CD4-positive, alpha-beta T cell treated with Interleukin-15 for 4 hours (primary cell): ENCODE measurements around the gene ACAP2.
"Not testable (repeated sequence)": the region's sequence is repeated elsewhere in the genome, so short reads cannot be mapped to it uniquely, and the experiment has no call there.

Experiments used
- DNase-seq: peaks from one replicate; pipeline ENCODE4 v3.0.0-alpha.2; 2020; ENCODE audit warnings: low spot score

ACAP2 gene

GRCh38 chr3:195443391-195443989 is 670 bp upstream of the ACAP2 start:
- DNase-seq, result no peak

- peak; percentile 36 for DNase-seq
Observed at GRCh38 chr3:195441992-195442572, 738 bp downstream of the ACAP2 start.

- no peak for DNase-seq
Observed at GRCh38 chr3:195441476-195441991, 1.3 kb downstream of the ACAP2 start.

- DNase-seq, result no peak
Observed at GRCh38 chr3:195441051-195441450, 1.8 kb downstream of the ACAP2 start.

- DNase-seq, result no peak
Observed at GRCh38 chr3:195440379-195440778, 2.4 kb downstream of the ACAP2 start.

- DNase-seq, result no peak
Observed at GRCh38 chr3:195438371-195438770, 4.4 kb downstream of the ACAP2 start.

- no peak for DNase-seq
Observed at GRCh38 chr3:195425849-195426248, 17.0 kb downstream of the ACAP2 start.

- DNase-seq, result no peak
Observed at GRCh38 chr3:195423818-195424217, 19.0 kb downstream of the ACAP2 start.

GRCh38 chr3:195421400-195421799 is 21.4 kb downstream of the ACAP2 start:
- no peak for DNase-seq

- no peak for DNase-seq
Observed at GRCh38 chr3:195416795-195417194, 26.0 kb downstream of the ACAP2 start.

- DNase-seq, result no peak
Observed at GRCh38 chr3:195411836-195412235, 31.0 kb downstream of the ACAP2 start.

GRCh38 chr3:195410546-195410945 is 32.3 kb downstream of the ACAP2 start:
- DNase-seq, result no peak

GRCh38 chr3:195407531-195408409 is 35.0 kb downstream of the ACAP2 start:
- DNase-seq, result no peak

GRCh38 chr3:195405651-195406050 is 37.2 kb downstream of the ACAP2 start:
- DNase-seq, result no peak

- no peak for DNase-seq
Observed at GRCh38 chr3:195403841-195404408, 38.9 kb downstream of the ACAP2 start.

- no peak for DNase-seq
Observed at GRCh38 chr3:195403244-195403643, 39.6 kb downstream of the ACAP2 start.

GRCh38 chr3:195401943-195402342 is 40.9 kb downstream of the ACAP2 start:
- no peak for DNase-seq

GRCh38 chr3:195398460-195398859 is 44.4 kb downstream of the ACAP2 start:
- not testable (repeated sequence) for DNase-seq

- DNase-seq, result no peak
Observed at GRCh38 chr3:195397524-195397923, 45.3 kb downstream of the ACAP2 start.

- no peak for DNase-seq
Observed at GRCh38 chr3:195395208-195395816, 47.5 kb downstream of the ACAP2 start.

GRCh38 chr3:195394700-195395099 is 48.1 kb downstream of the ACAP2 start:
- no peak for DNase-seq

GRCh38 chr3:195394024-195394423 is 48.8 kb downstream of the ACAP2 start:
- no peak for DNase-seq
